ENCODE results near the gene EIF6.

Gene EIF6

GRCh38 chr20:35311822-35312221, 27.2 kb upstream of the EIF6 start:
- no peak for DNase-seq

- no peak for DNase-seq
These were observed 26.8 kb upstream of the EIF6 start for GRCh38 chr20:35311409-35311808.

DNA sequence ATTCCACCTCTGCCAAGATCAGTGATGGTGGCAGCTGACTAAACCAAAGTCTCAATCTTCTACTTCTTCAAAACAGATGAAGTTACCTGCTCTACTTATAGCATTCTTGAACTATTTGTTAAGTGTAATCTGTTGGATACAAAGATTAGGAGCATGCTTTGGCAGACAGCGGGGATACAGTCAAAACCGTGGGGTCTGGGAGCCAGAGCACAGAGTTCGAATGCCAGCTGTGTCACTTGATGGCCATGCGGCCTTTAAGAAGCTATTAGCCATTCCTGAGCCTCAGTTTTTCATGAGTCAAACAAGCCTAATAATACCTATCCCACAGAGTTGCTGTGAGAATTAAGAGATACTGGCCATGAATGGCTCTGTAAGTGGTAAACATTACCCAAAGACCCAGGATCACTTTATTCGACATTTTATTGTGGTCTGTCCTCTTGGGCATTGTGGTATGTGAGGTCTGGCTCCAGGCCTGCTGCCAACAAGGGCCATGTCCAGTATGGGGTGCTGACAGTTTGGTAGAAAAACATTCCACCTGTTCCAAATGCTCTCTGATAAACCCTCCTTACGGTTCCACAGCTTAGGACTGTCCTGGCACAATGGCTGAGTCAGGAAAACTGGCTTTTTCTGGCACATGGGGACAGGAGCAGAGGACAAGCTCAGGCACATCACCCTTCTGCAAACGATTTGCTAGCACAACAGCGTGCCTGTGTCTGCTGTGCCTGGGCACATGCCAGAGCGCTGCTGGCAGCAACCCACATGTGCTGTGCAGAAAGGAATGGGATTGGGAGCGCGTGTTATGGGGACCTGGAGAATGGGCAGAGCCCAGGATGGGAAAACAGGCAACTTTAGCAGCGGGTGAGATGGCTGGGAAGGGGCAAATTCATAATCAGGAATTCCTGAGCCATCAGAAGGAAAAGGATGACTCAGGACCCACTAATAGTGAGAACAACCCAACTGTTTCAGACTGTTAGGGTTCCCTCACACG, 23.4 kb upstream of the EIF6 start:
- no peak for DNase-seq

- DNase-seq, result peak; percentile 64
These were observed 22.5 kb upstream of the EIF6 start for GRCh38 chr20:35306931-35307517.

GRCh38 chr20:35305682-35306556, 21.3 kb upstream of the EIF6 start:
- DNase-seq, result peak; percentile 40

DNA sequence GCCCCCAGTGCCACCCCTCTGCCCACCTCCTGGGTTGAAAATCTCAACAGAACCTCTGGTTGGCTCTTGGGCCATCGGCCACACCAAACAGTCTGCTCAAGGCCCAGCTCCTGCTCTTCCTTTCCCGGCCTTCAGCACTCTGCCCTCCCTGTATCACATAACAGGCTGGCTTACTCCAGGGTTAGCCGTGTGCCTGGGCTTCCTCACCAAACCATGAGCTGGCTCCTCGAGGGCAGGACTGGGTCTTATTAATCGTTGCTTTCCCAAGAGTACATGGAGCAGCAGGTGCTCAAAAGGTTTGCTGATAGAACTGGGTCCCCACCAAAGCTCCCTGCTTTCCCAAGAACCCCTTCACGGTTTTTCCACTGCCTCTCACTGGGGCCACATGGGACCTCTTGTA, 20.4 kb upstream of the EIF6 start:
- DNase-seq, result no peak

DNA sequence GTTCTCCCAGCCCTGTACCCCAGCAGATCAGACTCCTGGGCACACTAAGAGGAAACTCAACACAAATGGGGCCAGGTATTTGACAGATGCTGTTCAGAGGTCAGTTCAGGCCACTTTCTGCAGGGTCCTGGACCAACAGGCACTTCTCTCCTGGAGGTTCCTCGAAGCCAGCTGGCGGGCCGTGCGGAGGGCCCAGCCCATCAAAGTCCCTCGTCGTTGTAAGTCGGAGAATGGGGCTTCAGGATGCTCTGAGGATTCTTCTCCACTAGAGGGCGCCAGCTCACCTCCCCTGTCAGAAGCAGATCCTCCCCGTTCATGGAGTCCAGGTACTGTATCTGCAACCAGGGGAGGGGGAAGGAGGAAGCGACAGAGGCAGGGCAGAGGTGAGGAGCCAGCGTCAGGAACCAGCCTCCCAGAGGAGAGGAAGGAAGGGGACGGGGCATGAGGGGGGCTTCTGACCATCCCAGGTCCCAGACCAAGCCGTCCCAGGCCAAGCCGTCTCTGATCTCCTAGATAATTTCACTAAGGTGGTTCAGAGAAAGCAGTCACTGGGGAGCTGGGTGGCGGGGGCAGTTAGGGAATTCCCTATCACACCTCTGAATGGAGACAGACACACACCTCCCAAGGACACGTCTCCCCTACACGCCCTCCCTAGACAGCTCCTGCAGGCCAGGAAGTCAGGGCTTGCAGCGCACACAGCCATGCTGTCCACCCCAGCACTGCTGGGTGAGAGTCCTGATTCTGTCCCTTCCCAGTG, 19.3 kb upstream of the EIF6 start:
- DNase-seq, result peak; percentile 94

- DNase-seq, result no peak
These were observed 18.8 kb upstream of the EIF6 start for GRCh38 chr20:35303382-35303734.

DNA sequence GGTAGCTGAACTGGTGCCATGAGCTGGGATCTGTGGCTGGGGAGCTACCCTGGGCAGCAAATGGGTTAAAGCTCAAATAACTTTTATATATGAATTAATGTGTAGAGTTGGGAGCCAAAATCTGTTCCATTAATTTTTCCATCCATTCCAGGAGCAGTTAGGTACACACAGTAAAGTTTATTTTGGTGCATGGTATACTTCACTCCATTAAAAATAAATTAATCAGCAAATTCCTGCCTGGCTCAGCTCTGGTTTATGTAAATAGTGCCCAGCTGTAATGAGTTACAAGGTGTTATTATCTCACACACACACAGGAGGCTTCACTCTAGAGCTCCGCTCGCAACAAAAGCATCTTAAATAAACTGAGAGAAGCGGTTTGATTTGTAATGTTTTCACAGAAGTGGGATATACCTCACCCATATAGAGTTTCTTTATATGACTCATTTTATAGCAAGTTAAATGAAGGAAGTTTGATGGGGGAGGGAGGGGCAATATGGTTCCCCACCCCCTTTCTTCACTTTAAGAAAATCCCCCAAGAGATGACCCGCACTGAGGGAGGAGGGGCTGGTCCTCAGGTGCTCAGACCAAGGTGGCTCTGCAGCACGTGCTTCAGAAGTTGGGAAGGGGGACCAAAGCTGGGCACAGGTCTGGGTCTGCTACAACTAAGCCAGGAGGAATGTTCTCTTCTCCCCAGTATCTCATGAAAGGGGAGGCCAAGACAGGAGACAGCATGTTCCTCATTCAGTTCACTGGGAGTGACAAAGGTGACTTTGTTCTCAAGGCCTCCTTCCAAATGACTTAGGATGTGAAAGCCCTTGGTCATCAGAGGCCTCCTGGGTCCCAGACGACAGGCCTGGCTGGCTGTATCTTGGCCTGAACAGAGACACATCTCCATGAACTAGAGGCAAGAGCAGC, 18.1 kb upstream of the EIF6 start:
- DNase-seq, result no peak

DNA sequence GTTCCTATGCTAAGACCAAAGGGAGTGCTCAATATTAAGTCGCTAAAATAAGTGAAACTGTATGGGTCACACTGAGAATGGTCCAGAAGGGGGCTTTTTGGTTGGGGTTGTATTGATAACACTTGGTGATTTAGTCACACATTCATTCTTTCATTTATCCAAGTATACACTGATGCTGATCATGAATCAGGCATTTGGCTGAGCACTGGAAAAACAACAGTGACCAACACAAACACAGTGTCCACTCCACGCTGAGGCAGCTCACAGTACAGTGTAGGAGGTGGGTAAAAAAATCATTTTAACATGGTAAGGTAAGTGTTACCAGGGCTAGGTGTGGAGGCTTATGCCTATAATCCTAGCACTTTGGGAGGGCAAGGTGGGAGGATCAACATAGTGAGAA, 16.9 kb upstream of the EIF6 start:
- DNase-seq, result no peak

- no peak for DNase-seq
These were observed 16.1 kb upstream of the EIF6 start for GRCh38 chr20:35300469-35301262.

- DNase-seq, result no peak
These were observed 15.2 kb upstream of the EIF6 start for GRCh38 chr20:35299780-35300179.

DNA sequence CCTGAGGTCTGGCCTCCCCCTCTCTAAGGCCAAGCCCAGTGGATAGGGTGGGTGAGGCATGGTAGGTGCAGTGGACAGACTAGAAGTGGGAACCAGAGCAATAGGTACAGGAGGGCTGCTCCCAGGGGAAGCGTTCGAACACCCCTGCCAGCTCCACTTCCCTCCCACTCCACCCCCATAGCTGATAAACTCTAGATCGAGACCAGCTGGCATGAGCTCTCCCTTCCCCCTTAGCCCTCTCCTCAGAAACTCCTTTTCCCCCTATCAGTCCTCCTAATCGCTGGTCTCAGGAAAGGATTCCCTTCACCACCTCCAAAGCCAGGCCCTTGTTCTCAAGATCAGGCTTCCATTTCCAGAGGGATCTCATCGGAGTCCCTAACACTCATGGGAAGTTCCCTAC, 13.7 kb upstream of the EIF6 start:
- DNase-seq, result no peak

GRCh38 chr20:35297740-35298139, 13.2 kb upstream of the EIF6 start:
- DNase-seq, result no peak

DNA sequence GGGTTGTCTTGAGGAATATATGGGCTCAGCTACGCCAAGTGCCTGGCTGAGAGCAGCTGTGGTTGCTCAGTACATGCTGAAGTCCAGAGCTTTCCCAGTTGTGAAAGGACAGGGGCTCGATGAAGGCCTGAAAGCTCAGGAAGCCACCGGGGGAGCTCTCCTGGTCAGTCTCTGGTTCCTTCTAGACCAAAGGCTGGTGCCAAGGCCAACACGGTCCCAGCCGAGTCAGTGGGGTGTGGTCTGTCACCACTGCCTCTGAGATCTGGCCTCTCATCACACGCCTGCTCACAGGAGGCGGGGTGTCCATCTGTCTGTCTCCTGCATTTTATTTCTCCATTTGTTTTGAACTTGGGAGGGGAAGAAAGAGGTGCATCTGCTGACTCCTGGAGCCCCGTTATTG, 12.6 kb upstream of the EIF6 start:
- no peak for DNase-seq

GRCh38 chr20:35296101-35296554, 11.6 kb upstream of the EIF6 start:
- DNase-seq, result no peak

- no peak for DNase-seq
These were observed 11.1 kb upstream of the EIF6 start for GRCh38 chr20:35295674-35296073.

DNA sequence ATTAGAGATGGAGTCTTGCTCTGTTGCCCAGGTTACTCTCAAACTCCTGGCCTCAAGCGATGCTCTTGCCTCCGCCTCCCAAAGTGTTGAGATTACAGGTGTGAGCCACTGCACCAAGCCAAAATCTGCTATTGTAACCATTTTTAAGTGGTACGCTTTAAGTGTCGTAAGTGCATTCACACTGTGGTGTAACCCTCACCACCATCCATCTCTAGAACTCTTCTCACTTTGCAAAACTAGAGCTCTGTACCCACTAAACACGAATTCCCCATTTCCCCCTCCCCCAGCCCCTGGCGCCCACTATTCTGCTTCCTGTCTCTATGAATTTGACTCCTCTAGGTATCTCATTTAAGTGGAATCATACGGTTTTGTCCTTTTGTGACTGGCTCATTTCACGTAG, 10.5 kb upstream of the EIF6 start:
- DNase-seq, result no peak

DNA sequence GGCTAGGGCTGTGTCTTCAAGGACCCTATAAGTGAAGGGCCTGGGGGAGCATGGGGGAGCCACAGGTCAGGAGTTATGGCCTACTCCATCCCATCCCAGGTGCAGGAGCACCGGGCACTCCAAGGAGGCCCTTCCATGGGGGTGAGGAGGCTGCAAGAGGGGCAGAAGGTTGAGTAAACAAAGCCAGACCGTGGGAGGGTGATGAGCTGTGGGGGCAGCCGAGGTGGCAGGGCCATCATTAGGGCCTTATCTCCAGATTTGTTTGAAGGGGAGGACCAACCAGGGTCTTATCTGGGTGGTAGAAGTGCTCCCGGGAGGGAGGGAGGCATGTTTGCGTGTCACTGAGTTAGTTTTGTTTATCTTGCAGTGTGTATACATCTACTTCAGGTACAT, 9.7 kb upstream of the EIF6 start:
- DNase-seq, result no peak

Data from eye (tissue), 1 donor.